Upper lobe of right lung (tissue), 1 donor: Measurements from ENCODE around the gene SLC35E1. TPM values are rescaled to one million over a fixed set of nuclear protein-coding genes. Genes with fewer than 3 reads are reported as not detected.
A peak's percentile ranks its signal among the peaks of the same experiment; 100 is the strongest.
"Not testable (repeated sequence)": the region's sequence is repeated elsewhere in the genome, so short reads cannot be mapped to it uniquely, and the experiment has no call there.

ENCODE experiments used
- ATAC-seq: fragments of 200-7000 bp; cut with Tn5 transposase; one replicate; pipeline ENCODE4 v1.9.1; 2020; ENCODE audit warnings: mild to moderate bottlenecking, moderate library complexity
- DNase-seq: peaks from one replicate; pipeline ENCODE4 v3.0.0-alpha.2; 2020
- H3K27ac ChIP-seq: fragments of 200-600 bp; one replicate; pipeline ENCODE4 v1.8.0; 2022
- H3K27me3 ChIP-seq: fragments of 200-600 bp; one replicate; pipeline ENCODE4 v1.8.0; 2022; ENCODE audit warnings: mild to moderate bottlenecking
- H3K36me3 ChIP-seq: fragments of 200-600 bp; one replicate; pipeline ENCODE4 v1.8.0; 2022
- H3K4me1 ChIP-seq: fragments of 200-600 bp; one replicate; pipeline ENCODE4 v1.8.0; 2022
- H3K4me3 ChIP-seq: fragments of 200-600 bp; one replicate; pipeline ENCODE4 v1.8.0; 2022; ENCODE audit warnings: mild to moderate bottlenecking
- H3K9me3 ChIP-seq: fragments of 200-600 bp; one replicate; pipeline ENCODE4 v1.8.0; 2022
- intact Hi-C: fragments of 100-400 bp; cut with DNase I; formaldehyde crosslinking; loops from one replicate; pipeline ENCODE4 v1.11.0; 2022
- total RNA-seq: library from RNA; stranded (reverse); fragmentation: NEBNext Ultra II Directional; extraction: Animal tissue kit (Norgen Biotek cat#: 25700); gene quantifications from one replicate; pipeline ENCODE4 v1.2.1, GENCODE V29; 2021
- TF ChIP-seq, protein P1 (sequence below): fragments of 200-600 bp; IDR thresholded peaks from one replicate; pipeline ENCODE4 v1.8.0; 2022; ENCODE audit warnings: antibody characterized with exemption
- donor health status: DM: no; HTN: yes; CAD: no; lungs with severe emphysema.

The SLC35E1 gene
- total RNA-seq, 1 donor from 2014 or later = 51.2 TPM

- DNase-seq = no peak
- Histone ChIP-seq H3K4me3 (no peak overlapping the region), H3K9me3 (no peaks in the 10 kb centered on the region), H3K36me3 (peaks cover 83% of the 10 kb centered on the region), H3K4me1 (peaks cover 32% of the 10 kb centered on the region), H3K27ac (peak overlapping the region; percentile 52), H3K27me3 (no peaks in the 10 kb centered on the region)
- TF ChIP-seq, protein P1, sequence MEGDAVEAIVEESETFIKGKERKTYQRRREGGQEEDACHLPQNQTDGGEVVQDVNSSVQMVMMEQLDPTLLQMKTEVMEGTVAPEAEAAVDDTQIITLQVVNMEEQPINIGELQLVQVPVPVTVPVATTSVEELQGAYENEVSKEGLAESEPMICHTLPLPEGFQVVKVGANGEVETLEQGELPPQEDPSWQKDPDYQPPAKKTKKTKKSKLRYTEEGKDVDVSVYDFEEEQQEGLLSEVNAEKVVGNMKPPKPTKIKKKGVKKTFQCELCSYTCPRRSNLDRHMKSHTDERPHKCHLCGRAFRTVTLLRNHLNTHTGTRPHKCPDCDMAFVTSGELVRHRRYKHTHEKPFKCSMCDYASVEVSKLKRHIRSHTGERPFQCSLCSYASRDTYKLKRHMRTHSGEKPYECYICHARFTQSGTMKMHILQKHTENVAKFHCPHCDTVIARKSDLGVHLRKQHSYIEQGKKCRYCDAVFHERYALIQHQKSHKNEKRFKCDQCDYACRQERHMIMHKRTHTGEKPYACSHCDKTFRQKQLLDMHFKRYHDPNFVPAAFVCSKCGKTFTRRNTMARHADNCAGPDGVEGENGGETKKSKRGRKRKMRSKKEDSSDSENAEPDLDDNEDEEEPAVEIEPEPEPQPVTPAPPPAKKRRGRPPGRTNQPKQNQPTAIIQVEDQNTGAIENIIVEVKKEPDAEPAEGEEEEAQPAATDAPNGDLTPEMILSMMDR = no peak
- intact Hi-C loops = no loop called here
- no peak for ATAC-seq
Measured at GRCh38 chr19:16566161-16566560, 6.1 kb downstream of the SLC35E1 start.

DNA sequence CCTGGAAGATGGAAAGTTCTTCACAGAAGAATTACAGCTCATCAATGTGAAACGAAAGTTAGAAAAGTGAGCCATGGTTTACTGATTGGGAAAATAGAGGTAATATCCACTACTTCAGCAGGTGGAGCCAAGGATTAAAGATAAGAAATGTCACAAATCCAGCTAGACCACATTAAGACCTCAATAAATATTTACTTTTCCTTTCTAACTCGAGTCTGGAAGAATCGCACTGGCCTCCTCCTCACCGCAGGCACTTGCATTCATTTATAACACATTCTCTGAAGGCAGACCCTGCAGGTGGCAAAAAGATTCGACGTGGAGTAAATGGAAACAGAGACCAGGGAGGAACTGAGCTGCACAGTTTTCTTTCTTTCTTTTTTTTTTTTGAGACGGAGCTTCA is 7.4 kb downstream of the SLC35E1 start:
- DNase-seq (no peak), ATAC-seq (peak; percentile 44)
- Histone ChIP-seq H3K4me3 (no peak overlapping the region), H3K27ac (peak overlapping the region; percentile 11), H3K27me3 (no peaks in the 10 kb centered on the region), H3K36me3 (peaks cover 93% of the 10 kb centered on the region), H3K9me3 (no peaks in the 10 kb centered on the region), H3K4me1 (peaks cover 20% of the 10 kb centered on the region)
- intact Hi-C loops = no loop called here
- TF ChIP-seq, protein P1 = no peak

- Histone ChIP-seq H3K27ac (no peak overlapping the region), H3K36me3 (peaks cover 90% of the 10 kb centered on the region), H3K9me3 (no peaks in the 10 kb centered on the region), H3K4me1 (peaks cover 15% of the 10 kb centered on the region), H3K4me3 (no peak overlapping the region), H3K27me3 (no peaks in the 10 kb centered on the region)
- TF ChIP-seq, protein P1 = no peak
- ATAC-seq = no peak
- intact Hi-C loops = no loop called here
- DNase-seq = no peak
Measured at GRCh38 chr19:16562608-16563025, 9.6 kb downstream of the SLC35E1 start.

GRCh38 chr19:16561382-16561781 is 10.8 kb downstream of the SLC35E1 start:
- intact Hi-C loops = no loop called here
- Histone ChIP-seq H3K4me1 (peaks cover 15% of the 10 kb centered on the region), H3K4me3 (no peak overlapping the region), H3K36me3 (peaks cover 80% of the 10 kb centered on the region), H3K27me3 (no peaks in the 10 kb centered on the region), H3K27ac (no peak overlapping the region), H3K9me3 (no peaks in the 10 kb centered on the region)
- ATAC-seq (no peak), DNase-seq (no peak)
- TF ChIP-seq, protein P1 = no peak

DNA sequence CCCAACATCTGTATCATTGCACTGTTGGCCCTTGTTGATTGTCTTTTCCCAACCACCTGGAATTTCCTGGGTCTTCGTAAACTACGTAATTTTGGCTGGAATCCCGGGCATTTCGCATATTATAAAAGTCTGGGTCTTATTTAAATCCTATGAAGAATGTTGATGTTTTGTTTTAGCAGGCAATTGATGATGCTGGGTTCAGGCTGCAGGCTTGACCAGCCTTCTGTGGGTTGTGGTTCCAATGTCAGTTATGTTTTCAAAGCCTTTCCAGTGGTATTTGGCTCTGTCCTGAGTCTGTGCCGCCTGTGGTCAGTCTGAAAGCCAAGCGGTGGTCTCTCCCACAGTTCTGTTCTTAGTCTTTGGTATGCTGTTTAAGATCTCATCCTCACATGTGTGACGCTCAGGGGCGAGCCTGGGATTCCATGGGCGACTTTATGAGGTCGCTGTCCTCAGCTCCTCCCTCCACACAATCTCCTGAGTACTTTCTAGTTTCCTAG is 12.4 kb downstream of the SLC35E1 start:
- Histone ChIP-seq H3K4me3 (no peak overlapping the region), H3K27ac (no peak overlapping the region), H3K4me1 (peaks cover 8% of the 10 kb centered on the region), H3K27me3 (no peaks in the 10 kb centered on the region), H3K36me3 (peaks cover 74% of the 10 kb centered on the region), H3K9me3 (no peaks in the 10 kb centered on the region)
- intact Hi-C loops = no loop called here
- DNase-seq (no peak), ATAC-seq (no peak)
- TF ChIP-seq, protein P1 = no peak

- Histone ChIP-seq H3K36me3 (peaks cover 66% of the 10 kb centered on the region), H3K9me3 (no peaks in the 10 kb centered on the region), H3K27ac (no peak overlapping the region), H3K4me3 (no peak overlapping the region), H3K27me3 (no peaks in the 10 kb centered on the region), H3K4me1 (no peaks in the 10 kb centered on the region)
- DNase-seq (no peak), ATAC-seq (no peak)
- intact Hi-C loops = no loop called here
- TF ChIP-seq, protein P1 = no peak
Measured at GRCh38 chr19:16554776-16555175, 17.4 kb downstream of the SLC35E1 start.

DNA sequence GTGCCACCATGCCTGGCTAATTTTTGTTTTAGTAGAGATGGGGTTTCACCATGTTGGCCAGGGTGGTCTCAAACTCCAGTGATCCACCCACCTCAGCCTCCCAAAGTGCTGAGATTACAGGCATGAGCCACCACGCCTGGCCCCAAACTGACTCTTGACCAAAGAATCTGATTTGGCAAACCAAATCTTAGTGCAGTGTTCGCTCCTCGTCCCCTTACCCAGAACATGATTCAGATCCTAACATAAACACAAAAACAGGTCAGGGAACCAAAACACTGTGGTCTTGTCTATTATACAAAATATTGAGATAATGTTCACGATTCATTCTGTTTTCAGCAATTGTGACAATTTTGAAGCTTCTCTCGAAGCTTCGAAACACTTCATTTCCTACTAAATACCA is 20.3 kb downstream of the SLC35E1 start:
- intact Hi-C loops, H3K27me3 ChIP-seq, DNase-seq, H3K4me1 ChIP-seq, H3K27ac ChIP-seq, ATAC-seq, H3K9me3 ChIP-seq, H3K4me3 ChIP-seq: not testable (repeated sequence)
- peaks cover 49% of the 10 kb centered on the region for H3K36me3 ChIP-seq
